ENCODE data around the gene AKT3.
"Not testable (repeated sequence)": the region's sequence is repeated elsewhere in the genome, so short reads cannot be mapped to it uniquely, and the experiment has no call there.

The AKT3 gene

GRCh38 chr1:243680860-243681259 lies 169.2 kb downstream of the AKT3 start:
- DNase-seq: no peak

GRCh38 chr1:243672539-243673074 lies 177.4 kb downstream of the AKT3 start:
- DNase-seq: no peak

- DNase-seq: no peak
Measured at GRCh38 chr1:243667591-243667990, 182.5 kb downstream of the AKT3 start.

- no peak for DNase-seq
Measured at GRCh38 chr1:243667133-243667532, 182.9 kb downstream of the AKT3 start.

GRCh38 chr1:243663651-243664050 lies 186.4 kb downstream of the AKT3 start:
- DNase-seq: peak in 1 of 5 experiments; percentile 10

GRCh38 chr1:243662169-243662568 lies 187.9 kb downstream of the AKT3 start:
- not testable (repeated sequence) for DNase-seq

- no peak for DNase-seq
Measured at GRCh38 chr1:243658594-243659105, 191.4 kb downstream of the AKT3 start.

- no peak for DNase-seq
Measured at GRCh38 chr1:243657793-243658192, 192.2 kb downstream of the AKT3 start.

GRCh38 chr1:243649530-243649929 lies 200.5 kb downstream of the AKT3 start:
- DNase-seq: not testable (repeated sequence)

GRCh38 chr1:243646841-243647240 lies 203.2 kb downstream of the AKT3 start:
- DNase-seq: no peak

- DNase-seq: no peak
Measured at GRCh38 chr1:243645281-243645680, 204.8 kb downstream of the AKT3 start.

- DNase-seq: no peak
Measured at GRCh38 chr1:243642936-243643335, 207.1 kb downstream of the AKT3 start.

- DNase-seq: no peak
Measured at GRCh38 chr1:243639027-243639658, 210.9 kb downstream of the AKT3 start.

GRCh38 chr1:243638186-243638585 lies 211.9 kb downstream of the AKT3 start:
- DNase-seq: no peak

GRCh38 chr1:243628476-243628907 lies 221.6 kb downstream of the AKT3 start:
- DNase-seq: peak in 1 of 5 experiments; percentile 30

- DNase-seq: no peak
Measured at GRCh38 chr1:243623841-243624240, 226.2 kb downstream of the AKT3 start.

- DNase-seq: no peak
Measured at GRCh38 chr1:243621973-243622372, 228.1 kb downstream of the AKT3 start.

- no peak for DNase-seq
Measured at GRCh38 chr1:243620096-243620495, 229.9 kb downstream of the AKT3 start.

GRCh38 chr1:243609698-243610097 lies 240.3 kb downstream of the AKT3 start:
- DNase-seq: no peak

GRCh38 chr1:243605604-243606003 lies 244.4 kb downstream of the AKT3 start:
- no peak for DNase-seq

GRCh38 chr1:243601720-243602119 lies 248.3 kb downstream of the AKT3 start:
- no peak for DNase-seq

GRCh38 chr1:243598433-243598832 lies 251.6 kb downstream of the AKT3 start:
- peak in 1 of 5 experiments; percentile 82 for DNase-seq

- peak in 1 of 5 experiments; percentile 29 for DNase-seq
Measured at GRCh38 chr1:243597383-243597782, 252.7 kb downstream of the AKT3 start.

GRCh38 chr1:243596431-243597062 lies 253.5 kb downstream of the AKT3 start:
- peak in 2 of 5 experiments; percentile 25 to 96 for DNase-seq
